Stimulated activated CD4-positive, alpha-beta T cell treated with anti-CD3 and anti-CD28 coated beads, Interleukin-1b, Interleukin-23, amount 100 ng/mL, for 1 hour (primary cell): ENCODE results near the gene HIF1A.
"Not testable (repeated sequence)": the region's sequence is repeated elsewhere in the genome, so short reads cannot be mapped to it uniquely, and the experiment has no call there.

ENCODE experiments used
- DNase-seq, 2 donors: peaks; one replicate each; pipeline ENCODE4 v3.0.0-alpha.2; 2020; ENCODE audit warnings: low read depth in 2 of 2

The HIF1A gene

DNA sequence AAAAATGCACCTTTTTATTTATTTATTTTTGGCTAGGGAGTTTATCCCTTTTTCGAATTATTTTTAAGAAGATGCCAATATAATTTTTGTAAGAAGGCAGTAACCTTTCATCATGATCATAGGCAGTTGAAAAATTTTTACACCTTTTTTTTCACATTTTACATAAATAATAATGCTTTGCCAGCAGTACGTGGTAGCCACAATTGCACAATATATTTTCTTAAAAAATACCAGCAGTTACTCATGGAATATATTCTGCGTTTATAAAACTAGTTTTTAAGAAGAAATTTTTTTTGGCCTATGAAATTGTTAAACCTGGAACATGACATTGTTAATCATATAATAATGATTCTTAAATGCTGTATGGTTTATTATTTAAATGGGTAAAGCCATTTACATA lies 52.0 kb downstream of the HIF1A start:
- no peak for DNase-seq

DNA sequence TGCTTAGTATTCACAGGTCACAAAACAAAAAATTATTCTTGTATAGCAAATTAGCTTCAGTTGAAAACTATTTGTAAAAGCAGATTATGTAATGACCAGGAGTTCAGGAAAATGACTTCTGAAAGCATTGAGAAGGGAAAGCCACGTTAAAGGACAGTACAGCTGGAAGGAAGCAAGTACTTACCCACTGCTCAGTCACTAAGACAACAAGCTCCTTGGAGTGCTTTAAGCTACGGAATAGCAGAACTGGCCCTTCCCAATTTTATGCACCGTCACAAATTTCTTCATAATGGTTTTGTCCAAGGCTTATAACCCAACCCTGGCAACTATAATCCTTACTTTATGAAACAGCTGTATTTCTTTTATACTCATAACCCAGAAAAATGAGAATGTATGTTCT lies 54.0 kb downstream of the HIF1A start:
- DNase-seq: no peak

DNA sequence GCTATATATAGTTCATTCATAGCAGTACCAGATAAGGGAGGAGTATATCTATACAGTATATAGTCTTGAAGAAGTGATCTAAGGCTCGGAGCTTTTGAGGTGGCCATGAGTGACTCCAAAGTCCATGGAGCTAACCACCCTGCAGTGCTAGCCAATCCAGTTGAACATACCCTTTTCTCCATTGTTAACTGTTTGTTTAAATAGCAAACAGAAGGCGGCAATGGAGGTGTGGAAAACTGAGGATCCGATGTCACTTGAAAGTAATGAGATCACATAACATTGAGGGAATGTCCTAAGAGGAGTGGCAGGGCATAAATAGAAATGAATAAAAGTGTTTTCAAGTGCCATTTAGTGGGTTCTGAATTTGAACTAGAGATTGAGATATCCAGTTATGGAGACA lies 54.6 kb downstream of the HIF1A start:
- DNase-seq: no peak

DNA sequence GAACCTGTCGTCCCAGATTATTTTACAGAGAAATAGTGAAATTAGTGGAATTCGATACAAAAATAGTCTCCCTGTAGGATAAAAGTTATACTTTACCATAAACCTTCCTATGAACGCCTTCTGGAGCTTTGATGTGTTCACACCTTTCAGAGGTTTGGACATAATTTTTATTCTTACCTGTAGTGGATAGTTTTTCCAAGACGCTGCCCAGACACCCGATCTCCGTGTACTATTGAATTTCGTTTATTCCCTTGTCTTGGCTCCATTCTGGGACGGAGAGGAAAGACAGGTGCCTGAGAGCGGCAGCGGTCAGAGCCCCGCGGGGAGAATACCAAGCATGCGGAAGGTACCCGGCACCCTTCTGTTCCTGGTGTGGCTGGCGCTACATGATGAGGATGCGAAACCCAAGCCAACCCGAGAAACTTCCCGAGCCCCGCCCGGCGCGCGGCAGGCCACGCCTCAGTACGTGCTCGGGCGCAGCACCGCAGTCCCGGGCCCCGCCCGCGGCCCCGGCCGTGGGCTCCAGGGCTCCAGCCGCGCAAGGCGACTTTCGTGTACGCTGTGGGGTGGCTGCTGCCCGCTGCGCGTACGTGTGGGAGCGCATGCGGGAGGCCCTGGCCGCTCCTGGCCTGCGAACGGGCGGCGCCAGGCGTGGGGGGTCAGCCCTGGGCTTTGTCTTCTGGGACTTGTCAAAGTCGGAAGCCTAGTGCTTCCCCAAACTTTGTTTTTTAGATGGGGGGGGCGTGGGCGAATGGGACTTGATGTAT lies 55.6 kb downstream of the HIF1A start:
- peak; percentile 34 to 49 for DNase-seq

DNA sequence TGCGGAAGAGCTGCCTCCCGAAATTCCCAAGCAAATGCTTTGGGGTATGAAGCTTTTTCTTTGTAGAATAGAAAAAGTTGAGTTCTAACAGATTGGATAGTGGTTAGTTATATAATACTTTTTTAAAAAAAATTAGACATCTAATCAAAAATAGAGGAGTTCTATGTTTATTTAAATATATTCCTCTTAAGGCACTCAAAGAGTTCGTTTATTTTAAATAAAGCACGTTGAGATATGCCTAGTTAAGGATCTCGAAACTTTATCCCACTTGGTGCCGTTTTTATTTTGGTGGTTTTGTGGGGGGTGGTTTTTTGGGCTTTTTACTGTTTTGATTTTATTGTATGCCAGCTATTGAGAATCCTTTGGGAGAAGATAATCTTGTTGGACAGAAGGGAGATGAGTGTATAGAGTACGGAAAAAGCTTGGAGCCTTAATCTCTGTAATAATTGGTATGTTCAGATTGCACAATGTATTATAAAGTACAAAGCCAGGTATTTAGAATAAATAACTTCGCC lies 56.2 kb downstream of the HIF1A start:
- DNase-seq: no peak

DNA sequence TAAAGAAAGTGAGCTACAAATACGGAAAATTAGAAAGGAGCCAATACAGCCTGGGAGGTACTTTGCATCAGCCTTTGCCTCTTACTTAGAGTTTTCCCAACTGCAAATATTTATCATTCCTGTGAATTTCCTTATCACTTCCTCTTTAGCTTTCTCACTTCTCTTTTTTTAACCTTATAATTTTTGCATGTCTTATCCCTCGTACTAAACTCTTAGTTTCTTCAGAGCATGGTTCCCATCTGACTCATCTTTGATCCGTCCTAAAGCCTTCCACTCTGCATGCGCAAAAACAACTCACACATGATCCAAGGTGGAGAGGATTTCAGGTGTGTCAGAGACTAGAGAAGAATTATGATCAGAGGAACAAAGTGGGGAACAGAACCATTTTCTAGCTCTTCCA lies 57.3 kb downstream of the HIF1A start:
- DNase-seq: no peak

DNA sequence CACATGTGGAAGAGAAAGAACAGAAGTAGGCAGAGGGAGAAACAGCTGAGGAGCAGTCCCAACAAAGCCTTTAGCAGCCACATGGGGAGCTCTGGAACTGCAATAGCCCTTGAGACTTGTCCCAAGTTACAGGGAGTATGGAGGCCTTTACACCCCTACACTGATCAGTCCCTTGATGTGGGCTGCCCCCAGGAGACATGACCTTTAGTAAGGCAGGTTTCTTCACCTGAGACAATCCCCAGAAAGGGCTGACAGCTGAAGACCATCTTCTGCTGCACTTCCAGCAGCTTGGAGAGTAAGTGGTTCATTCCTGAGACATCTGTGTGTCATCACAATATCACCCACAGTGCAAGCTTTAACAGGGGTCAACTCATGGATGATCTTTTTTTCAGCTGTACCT lies 58.3 kb downstream of the HIF1A start:
- no peak for DNase-seq

DNA sequence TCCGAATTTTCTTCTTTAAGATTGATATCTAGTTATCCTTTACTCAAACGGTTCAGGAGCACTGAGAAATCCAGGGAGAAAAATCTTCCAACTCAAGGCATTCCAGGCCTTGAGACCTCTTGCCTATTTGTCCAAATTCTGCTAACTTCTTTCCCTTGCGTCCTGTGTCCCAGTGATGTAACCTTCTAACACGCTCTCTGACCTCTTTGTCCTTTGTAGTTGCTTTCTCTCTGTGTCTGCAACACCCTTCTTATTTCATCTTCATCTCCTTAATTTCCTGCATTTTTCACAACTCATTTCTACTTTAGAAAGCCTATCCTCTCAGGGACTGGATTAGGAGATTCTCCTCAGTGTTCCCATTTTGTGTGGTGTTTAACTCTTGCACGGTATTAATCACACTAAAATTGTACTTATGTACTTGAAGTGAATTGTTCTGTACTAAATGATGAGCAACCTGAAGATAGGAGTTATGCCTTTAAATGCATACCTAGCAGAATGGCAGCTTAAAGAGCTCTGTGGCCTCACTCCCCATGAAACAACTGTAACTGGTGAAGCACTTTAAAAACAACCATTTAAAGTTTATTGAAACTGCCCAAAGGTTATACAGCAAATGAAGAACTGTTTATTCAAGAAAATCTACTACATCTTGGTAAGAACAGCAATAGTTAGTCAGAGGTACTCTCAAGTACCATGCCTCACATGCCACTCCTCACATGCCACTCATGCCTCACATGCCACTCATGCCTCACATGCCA lies 59.5 kb downstream of the HIF1A start:
- no peak for DNase-seq

DNA sequence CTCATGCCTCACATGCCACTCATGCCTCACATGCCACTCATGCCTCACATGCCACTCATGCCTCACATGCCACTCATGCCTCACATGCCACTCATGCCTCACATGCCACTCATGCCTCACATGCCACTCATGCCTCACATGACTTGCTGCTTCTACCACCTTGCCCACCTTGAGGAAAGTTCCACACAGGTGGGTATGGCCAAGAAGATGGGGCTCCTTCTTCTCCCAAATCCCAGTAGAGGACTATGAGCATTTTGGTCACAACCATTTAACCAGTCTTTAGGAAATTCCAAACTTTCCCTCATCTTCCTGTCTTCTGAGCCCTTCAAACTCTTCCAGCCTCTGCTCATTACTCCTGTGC lies 60.0 kb downstream of the HIF1A start:
- not testable (repeated sequence) for DNase-seq

DNA sequence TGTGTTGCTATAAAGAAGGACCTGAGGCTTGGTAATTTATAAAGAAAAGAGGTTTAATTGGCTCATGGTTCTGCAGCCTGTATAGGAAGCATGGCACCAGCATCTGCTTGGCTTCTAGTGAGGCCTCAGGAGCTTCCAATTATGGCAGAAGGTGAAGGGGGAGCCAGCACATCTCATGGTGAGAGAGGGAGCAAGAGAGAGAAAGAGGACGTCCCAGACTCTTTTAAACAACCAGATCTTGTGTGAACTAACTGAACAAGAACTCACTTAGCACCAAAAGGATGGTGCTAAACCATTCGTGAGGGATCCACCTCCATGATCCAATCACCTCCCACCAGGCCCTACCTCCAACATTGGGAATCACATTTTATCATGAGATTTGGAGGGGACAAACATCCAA lies 60.8 kb downstream of the HIF1A start:
- DNase-seq: no peak

DNA sequence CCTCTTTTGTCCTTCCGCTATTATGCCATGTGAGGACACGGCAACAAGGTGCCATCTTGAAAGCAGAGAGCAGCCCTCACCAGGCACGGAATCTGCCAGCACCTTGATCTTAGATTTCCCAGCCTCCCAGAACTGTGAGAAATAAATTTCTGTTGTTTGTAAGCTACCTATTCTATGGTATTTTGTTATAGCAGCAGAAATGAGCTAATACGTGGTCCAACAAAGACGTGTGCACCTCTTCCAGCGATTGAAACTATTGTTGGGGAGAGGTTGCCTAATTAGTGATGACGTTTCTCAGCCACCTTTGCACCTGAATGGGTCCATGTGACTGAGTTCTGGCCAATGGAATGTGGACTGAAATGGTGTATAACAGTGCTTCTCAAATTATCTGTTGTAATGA lies 64.6 kb downstream of the HIF1A start:
- DNase-seq: no peak

DNA sequence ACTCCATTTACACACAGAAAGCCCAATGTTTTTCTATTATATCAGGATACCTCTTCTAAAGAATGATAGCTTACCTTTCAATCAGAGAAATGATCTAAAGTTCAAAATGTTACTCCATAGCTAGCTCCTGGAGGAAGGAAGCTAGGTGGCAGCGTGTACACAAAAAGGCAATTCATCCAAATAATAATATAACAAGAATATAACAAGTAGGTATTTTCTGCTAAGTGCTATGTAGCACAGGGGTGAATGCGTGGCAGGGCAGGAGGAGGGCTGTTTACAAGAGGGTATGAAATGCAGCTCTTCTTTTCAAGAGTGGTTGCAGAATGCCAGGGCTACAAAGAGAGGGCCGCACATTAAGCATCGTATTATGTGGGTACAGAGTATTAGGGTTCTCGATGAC lies 66.2 kb downstream of the HIF1A start:
- no peak for DNase-seq

DNA sequence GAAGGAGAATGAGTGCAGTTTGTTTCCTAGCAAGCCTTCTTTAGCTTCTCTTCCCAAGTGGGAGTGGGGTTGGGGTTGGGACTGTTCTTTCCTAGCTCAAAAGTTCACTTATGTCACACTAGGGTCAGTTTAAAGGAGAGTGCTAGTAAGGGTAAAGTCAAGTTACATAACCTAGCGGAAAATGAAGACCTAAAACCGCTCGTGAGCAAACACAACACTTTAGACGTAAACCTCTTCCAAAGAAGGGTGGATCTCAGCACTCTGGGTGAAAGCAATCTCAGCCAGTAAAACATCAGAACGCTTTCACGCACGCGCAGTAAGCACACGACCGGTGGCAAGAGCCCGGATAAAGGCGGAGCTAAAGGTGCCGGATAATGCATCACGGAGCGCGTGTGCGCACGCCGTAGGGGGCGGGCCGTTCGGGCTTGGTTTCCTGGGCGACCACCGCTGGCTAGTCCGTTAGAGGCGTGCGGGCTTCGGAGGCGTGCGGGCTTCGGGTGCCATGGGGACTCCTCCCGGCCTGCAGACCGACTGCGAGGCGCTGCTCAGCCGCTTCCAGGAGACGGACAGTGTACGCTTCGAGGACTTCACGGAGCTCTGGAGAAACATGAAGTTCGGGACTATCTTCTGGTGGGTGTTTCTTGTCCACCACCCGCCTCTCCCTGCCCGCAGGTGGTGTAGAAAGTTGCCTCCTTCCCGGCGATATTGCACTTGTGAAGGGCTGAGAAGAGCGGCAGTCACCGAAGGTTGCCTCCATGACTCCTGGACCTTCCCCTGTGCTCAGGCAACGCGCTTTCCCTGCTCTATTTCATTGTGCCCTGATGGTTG lies 66.9 kb downstream of the HIF1A start, which contains the start of gene SNAPC1:
Gene SNAPC1 (plus strand): TSS at position 462 of the 828 bp plus-strand sequence. CDS start 41 bp downstream, at position 503.
- DNase-seq: peak; percentile 93 to 94

DNA sequence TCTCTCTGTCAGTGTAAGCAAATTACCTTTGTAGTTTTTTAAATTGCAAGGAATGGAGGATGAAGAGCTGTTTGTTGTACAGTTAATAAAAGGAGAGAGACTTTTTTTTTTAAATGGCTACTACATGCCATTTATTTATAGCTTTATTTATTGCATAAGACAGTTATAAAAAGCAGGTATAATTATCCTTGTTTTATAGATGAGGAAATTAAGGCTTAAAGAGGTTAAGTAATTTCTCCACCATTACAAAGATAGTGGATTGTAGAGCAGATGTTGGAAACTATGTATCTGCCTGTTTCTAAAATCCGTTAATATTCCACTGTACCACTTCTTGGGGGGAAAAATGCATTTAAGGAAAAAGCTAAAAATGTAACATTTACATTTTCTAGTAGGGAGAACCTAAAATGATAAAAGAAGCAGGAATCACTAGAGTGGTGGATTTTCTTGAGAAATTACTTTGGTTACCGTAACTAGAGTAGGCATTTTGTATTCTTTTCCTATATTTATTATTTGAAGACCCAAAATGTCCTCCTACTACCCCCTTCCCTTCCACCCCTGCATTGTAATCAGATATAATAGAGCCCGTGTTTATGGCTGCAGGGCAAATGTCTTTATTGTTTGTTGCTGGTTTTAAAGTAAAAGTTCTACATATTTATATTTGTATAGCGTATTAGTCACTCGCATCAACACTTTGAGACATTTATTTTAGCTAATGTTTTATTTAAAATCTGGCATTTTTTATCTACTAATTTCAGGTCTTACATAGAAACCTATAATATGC lies 69.2 kb downstream of the HIF1A start:
- DNase-seq: no peak

DNA sequence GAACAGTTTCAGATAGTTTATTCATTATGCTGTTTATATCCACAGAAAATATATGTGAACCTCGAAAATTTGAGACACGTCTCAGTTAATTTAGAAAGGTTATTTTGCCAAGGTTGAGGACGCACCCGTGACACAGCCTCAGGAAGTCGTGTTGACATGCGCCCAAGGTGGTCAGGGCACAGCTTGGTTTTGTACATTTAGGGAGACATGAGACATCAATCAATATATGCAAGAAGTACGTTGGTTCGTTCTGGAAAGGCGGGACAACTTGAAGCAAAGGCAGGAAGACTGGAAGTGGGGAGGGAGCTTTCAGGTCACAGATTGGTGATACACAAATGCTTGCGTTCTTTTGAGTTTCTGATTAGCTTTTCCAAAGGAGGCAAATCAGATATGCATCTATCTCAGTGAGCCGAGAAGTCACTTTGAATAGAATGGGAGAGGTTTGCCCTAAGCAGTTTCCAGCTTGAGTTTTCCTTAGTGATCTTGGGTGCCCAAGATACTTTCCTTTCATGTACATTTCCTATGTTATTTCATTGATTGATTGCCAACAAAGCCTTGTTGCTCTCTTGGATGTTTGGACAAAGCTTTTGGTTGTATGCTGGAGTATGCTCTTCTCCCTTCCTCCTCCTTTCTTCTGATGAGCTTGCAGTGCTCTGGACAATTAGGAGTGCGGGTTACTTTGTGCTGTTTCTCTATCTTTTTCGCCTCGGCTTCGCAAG lies 70.1 kb downstream of the HIF1A start:
- no peak for DNase-seq

DNA sequence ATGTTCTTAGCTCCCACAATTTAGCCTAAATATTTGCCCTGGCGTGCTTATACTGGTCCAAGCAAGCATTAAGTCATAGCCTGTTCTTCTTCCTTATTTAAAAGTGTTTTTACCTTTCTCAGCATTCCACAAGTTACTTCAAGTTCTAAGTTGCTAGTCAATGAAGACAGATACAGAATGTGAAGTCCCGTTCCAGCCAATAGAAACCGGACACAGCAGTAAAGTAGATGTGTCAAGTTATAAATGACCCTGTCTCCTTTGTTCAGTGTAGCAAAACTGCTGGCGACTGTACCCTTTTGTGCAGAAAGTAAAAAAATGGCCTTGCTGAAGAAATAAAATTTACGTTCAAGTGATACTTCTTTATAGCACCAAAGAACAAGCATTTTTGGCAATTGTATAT lies 70.8 kb downstream of the HIF1A start:
- no peak for DNase-seq

DNA sequence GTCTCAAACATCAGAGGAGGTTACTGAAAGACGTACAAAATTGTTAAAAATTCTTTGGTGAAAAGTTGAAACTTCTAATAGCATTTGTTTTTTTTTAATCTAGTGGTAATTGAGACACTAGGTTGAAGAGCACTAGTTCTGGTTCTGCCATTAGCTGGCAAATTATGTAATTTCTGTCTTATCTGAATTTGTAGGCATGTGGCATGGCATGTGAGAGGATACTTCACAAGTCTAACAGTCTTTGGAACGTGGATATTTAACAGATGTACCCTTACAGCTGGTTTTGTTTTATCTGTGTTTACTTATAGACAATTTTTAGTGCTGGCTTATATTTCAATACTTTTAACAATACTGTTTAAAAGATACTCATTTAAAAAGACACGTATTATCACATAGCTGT lies 72.9 kb downstream of the HIF1A start:
- no peak for DNase-seq

DNA sequence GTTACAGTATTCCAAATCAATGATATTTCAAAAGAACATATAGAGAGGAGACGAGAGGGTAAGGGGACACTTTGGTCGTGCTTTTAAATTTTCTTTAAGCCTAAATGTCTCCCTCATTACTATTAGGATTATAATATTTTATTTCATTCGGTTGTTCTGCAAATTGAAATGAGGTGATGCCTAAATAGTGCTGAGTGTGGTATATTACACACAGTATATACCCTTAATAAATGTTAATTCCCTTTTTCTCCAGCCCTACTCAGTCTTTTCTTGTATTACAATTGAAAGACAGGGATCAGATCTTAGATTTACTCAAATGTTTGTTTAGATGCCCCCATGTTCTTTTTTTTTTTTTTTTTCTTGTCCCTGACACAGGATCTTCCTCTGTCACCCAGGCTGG lies 74.6 kb downstream of the HIF1A start:
- no peak for DNase-seq

DNA sequence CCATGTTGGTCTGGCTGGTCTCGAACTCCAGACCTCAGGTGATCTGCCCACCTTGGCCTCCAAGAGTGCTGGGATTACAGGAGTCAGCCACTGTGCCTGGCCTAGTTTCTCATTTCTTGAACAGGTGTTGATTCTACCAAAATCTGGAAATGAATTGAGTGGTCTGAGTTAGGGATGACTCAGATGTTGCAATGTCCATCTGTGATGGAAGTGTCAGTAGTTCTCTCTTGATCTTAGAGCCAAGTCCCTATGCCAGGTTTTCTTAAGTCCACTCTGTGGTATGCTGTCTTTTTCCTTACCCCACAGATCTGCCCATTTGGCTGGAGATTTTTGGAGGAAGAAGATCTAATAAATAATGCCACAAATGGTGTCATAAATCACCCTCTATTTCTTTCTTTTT lies 79.5 kb downstream of the HIF1A start:
- no peak for DNase-seq

DNA sequence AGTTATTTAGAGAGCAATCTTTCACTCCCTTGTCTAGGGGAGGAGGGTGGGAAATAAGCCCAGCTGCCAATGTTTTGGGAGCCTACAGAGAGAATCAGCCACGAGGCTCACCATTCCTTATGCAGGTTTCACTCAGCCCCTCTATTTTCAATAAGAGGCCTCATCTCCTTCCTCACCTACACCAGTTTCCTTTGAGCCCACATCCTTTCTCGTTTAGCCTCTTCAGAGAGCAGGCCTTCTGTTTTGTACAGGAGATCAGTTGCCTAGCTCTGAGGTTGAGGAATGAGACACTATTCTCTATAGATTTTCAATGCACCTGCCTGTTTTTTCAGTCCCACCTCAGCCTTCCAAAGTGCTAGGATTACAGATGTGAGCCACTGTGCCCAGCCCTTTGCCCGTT lies 84.8 kb downstream of the HIF1A start:
- no peak for DNase-seq

DNA sequence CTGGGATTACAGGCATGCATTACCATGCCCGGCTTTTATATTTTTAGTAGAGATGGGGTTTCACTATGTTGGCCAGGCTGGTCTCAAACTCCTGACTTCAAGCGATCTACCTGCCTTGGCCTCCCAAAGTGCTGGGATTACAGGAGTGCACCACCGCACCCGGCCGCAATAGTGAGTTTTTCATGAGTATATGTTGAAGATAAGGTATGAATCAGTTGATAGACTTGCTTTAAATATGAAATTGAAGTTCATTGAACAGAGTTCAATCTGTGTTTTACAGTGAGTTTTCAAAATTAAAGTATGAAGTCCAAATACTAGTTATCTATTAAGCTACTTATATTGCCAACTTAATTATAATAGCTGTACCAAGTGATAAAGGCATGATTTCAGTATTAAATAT lies 102.0 kb downstream of the HIF1A start:
- DNase-seq: no peak
